Measurements from ENCODE around the gene NFIB.

Gene NFIB

GRCh38 chr9:14066831-14067230 lies 247.1 kb downstream of the NFIB start:
- no peak for DNase-seq (ENCODE audit: low spot score)

GRCh38 chr9:14066032-14066431 lies 247.9 kb downstream of the NFIB start:
- no peak for DNase-seq (ENCODE audit: low spot score)

- no peak for DNase-seq (ENCODE audit: low spot score)
Observed at GRCh38 chr9:14064940-14065339, 249.0 kb downstream of the NFIB start.

GRCh38 chr9:14063756-14064155 lies 250.2 kb downstream of the NFIB start:
- no peak for DNase-seq (ENCODE audit: low spot score)

GRCh38 chr9:14062586-14063221 lies 251.2 kb downstream of the NFIB start:
- DNase-seq (ENCODE audit: low spot score): no peak

GRCh38 chr9:14061936-14062585 lies 251.9 kb downstream of the NFIB start:
- DNase-seq (ENCODE audit: low spot score): no peak

- DNase-seq (ENCODE audit: low spot score): no peak
Observed at GRCh38 chr9:14058325-14058688, 255.6 kb downstream of the NFIB start.

- DNase-seq (ENCODE audit: low spot score): no peak
Observed at GRCh38 chr9:14057368-14058324, 256.3 kb downstream of the NFIB start.

GRCh38 chr9:14056316-14056861 lies 257.6 kb downstream of the NFIB start:
- no peak for DNase-seq (ENCODE audit: low spot score)

GRCh38 chr9:14054096-14054495 lies 259.8 kb downstream of the NFIB start:
- no peak for DNase-seq (ENCODE audit: low spot score)

- no peak for DNase-seq (ENCODE audit: low spot score)
Observed at GRCh38 chr9:14052359-14052758, 261.6 kb downstream of the NFIB start.

GRCh38 chr9:14051419-14051818 lies 262.5 kb downstream of the NFIB start:
- DNase-seq (ENCODE audit: low spot score): no peak

- no peak for DNase-seq (ENCODE audit: low spot score)
Observed at GRCh38 chr9:14043483-14043882, 270.5 kb downstream of the NFIB start.

- DNase-seq (ENCODE audit: low spot score): no peak
Observed at GRCh38 chr9:14037331-14037730, 276.6 kb downstream of the NFIB start.

GRCh38 chr9:14033067-14033466 lies 280.9 kb downstream of the NFIB start:
- DNase-seq (ENCODE audit: low spot score): no peak
